K562 treated with DMSO at 1 percent for 24 hours (cell line): Measurements from ENCODE around the gene RXFP4. TPM values are rescaled to one million over a fixed set of nuclear protein-coding genes. Genes with fewer than 3 reads are reported as not detected.

ENCODE experiments used
- total RNA-seq: library from RNA; unstranded; fragments of 300-600 nt; gene quantifications from 2 replicates; pipeline ENCODE4 v1.2.3, GENCODE V29; 2022; ENCODE audit warnings: low read depth; ENCODE audit not compliant: insufficient read depth

RXFP4 gene
- not detected in 2 replicates for total RNA-seq

GRCh38 chr1:155940993-155941844, at the start of gene RXFP4:
Gene RXFP4 (plus strand): TSS chr1:155941638. CDS start chr1:155941710, 72 bp downstream.

GRCh38 chr1:155911156-155912055, 30.0 kb upstream of the RXFP4 start, which contains the start of gene RIT1:
Gene RIT1 (minus strand): TSS chr1:155911349. CDS start chr1:155910761, 588 bp downstream.

GRCh38 chr1:155934097-155934935, 7.1 kb upstream of the RXFP4 start, which contains the start of gene KHDC4:
Gene KHDC4 (minus strand): TSS chr1:155934413. CDS start chr1:155934373, 40 bp downstream.

GRCh38 chr1:155978325-155978972, 37.0 kb downstream of the RXFP4 start, which contains the start of gene ARHGEF2:
Gene ARHGEF2 (minus strand): TSS chr1:155978547. CDS start chr1:155978427, 120 bp downstream.

Other genes starting within 250 kb of the RXFP4 start
- 17.2 and 18.5 TPM in 2 replicates for gene GON4L, start 84.4 kb upstream of the RXFP4 start, total RNA-seq
- gene SYT11, start 82.1 kb upstream of the RXFP4 start, total RNA-seq, result 0.29 and 0.81 TPM in 2 replicates
- 33.2 and 33.3 TPM in 2 replicates for gene RIT1, start 30.3 kb upstream of the RXFP4 start, total RNA-seq
- gene KHDC4, start 7.2 kb upstream of the RXFP4 start, total RNA-seq, result 37.5 and 48.6 TPM in 2 replicates
- gene ARHGEF2, start 36.9 kb downstream of the RXFP4 start, total RNA-seq, result 195 and 229 TPM in 2 replicates
- 297 and 307 TPM in 2 replicates for gene SSR2, start 79.3 kb downstream of the RXFP4 start, total RNA-seq
- gene UBQLN4, start 112.2 kb downstream of the RXFP4 start, total RNA-seq, result 50.3 and 55.1 TPM in 2 replicates
- gene LAMTOR2, start 113.1 kb downstream of the RXFP4 start, total RNA-seq, result 99.4 and 118 TPM in 2 replicates
- gene RAB25, start 119.5 kb downstream of the RXFP4 start, total RNA-seq, result 1.3 TPM in 1 of 2 replicates, not detected in the other
- gene MEX3A, start 140.8 kb downstream of the RXFP4 start, total RNA-seq, result 2.8 and 5.1 TPM in 2 replicates
- gene LMNA, start 173.1 kb downstream of the RXFP4 start, total RNA-seq, result 358 and 396 TPM in 2 replicates
- 0.74 and 0.78 TPM in 2 replicates for gene SEMA4A, start 211.9 kb downstream of the RXFP4 start, total RNA-seq